ENCODE data around the gene GRID1. TPM values are rescaled to one million over a fixed set of nuclear protein-coding genes. Genes with fewer than 3 reads are reported as not detected.

Gene GRID1
- total and polyA plus RNA-seq, 10 of the 15 experiments (the other 5 are each of a cell fraction or from before 2014, with no cell fraction given), result 0.04 to 0.62 (median 0.08) TPM; not detected in 5

- Histone ChIP-seq H3K9ac (ENCODE audit: control insufficient read depth, insufficient read depth, low read length) (no peak overlapping the region), H3K4me3 (no peak overlapping the region), H3K27ac (ENCODE audit: control insufficient read depth, insufficient read depth) (no peak overlapping the region), H3K79me2 (ENCODE audit: control insufficient read depth, insufficient read depth, low read length) (no peaks in the 10 kb centered on the region), H4K20me1 (ENCODE audit: control insufficient read depth, insufficient read depth) (no peaks in the 10 kb centered on the region), H3K9me3 (replicated peaks; ENCODE audit: control insufficient read depth, insufficient read depth, low read length) (no peaks in the 10 kb centered on the region), H2AFZ (ENCODE audit: control insufficient read depth, low read depth, low read length) (no peak overlapping the region), H3K36me3 (ENCODE audit: control insufficient read depth in 2 of 2, insufficient read depth in 2 of 2, low read length in 1 of 2) (no peaks in the 10 kb centered on the region), H3K4me2 (ENCODE audit: control insufficient read depth, insufficient read depth) (no peak overlapping the region), H3K27me3 (replicated peaks in 1 of 2; ENCODE audit: control insufficient read depth in 2 of 2, insufficient read depth in 2 of 2, low read length in 1 of 2) (peaks cover 0 to 5% of the 10 kb centered on the region in 2 experiments; a peak in 3 of 4 replicates), H3K4me1 (ENCODE audit: control insufficient read depth, insufficient read depth, low read length) (no peaks in the 10 kb centered on the region)
- BruUV-seq (replicated peaks), result no TSS peak
- ChIA-PET CTCF (no interaction called here), RAD21 (ENCODE audit: unreplicated experiment) (no interaction called here), POLR2A (no interaction called here), SMC1A (ENCODE audit: uncharacterized antibody, unreplicated experiment) (interaction anchor here (0.9 kb wide), 1 partner anchor 16 kb away, joined by 3 read pairs; no protein-coding TSS in a partner anchor)
- in situ Hi-C loops (cut with MboI), result no loop called here
- intact Hi-C loops (cut with micrococcal nuclease; ENCODE audit: unreplicated experiment), result no loop called here
- no peak for FAIRE-seq
- WGBS (ENCODE audit: insufficient coverage, insufficient replicate concordance, low lambda C conversion rate, missing lambda C conversion rate), result 0% methylated on average over 4 of the region's 4 CpGs
- no peak for DNase-seq (ENCODE audit: low read depth, low spot score)
- ATAC-seq, result no peak
- no peak for TF ChIP-seq MYB (IDR thresholded peaks at IDR 0.05; ENCODE audit: borderline replicate concordance, low read depth, low read length)
- TF ChIP-seq MEF2A (IDR thresholded peaks at IDR 0.05; ENCODE audit: insufficient read depth, low read depth, low read length), result no peak
- TF ChIP-seq CBX3 (IDR thresholded peaks at IDR 0.05; ENCODE audit: borderline replicate concordance, low read depth), result no peak
- no peak for TF ChIP-seq RAD21 (IDR thresholded peaks at IDR 0.05; ENCODE audit: insufficient read depth, low read depth, low read length)
- TF ChIP-seq ZNF217 (IDR thresholded peaks at IDR 0.05), result no peak
- no peak for TF ChIP-seq CEBPZ (IDR thresholded peaks at IDR 0.05; ENCODE audit: low read depth, low read length)
- TF ChIP-seq ZNF274 (IDR thresholded peaks at IDR 0.05; ENCODE audit: insufficient read depth, insufficient read length), result no peak
- TF ChIP-seq SRF (IDR thresholded peaks at IDR 0.05; ENCODE audit: low read depth in 2 of 2, low read length in 2 of 2), result no peak
- TF ChIP-seq, protein P1, sequence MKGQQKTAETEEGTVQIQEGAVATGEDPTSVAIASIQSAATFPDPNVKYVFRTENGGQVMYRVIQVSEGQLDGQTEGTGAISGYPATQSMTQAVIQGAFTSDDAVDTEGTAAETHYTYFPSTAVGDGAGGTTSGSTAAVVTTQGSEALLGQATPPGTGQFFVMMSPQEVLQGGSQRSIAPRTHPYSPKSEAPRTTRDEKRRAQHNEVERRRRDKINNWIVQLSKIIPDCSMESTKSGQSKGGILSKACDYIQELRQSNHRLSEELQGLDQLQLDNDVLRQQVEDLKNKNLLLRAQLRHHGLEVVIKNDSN (IDR thresholded peaks at IDR 0.05; ENCODE audit: borderline replicate concordance, extremely low read length, insufficient read depth, low read depth, low read length), result no peak
- no peak for TF ChIP-seq PRDM15 (CRISPR knock-in tag; IDR thresholded peaks at IDR 0.05)
- TF ChIP-seq POLR2AphosphoS2 (IDR thresholded peaks at IDR 0.05; ENCODE audit: low read depth, low read length), result no peak
- TF ChIP-seq ZZZ3 (IDR thresholded peaks at IDR 0.05; ENCODE audit: control insufficient read depth, insufficient read length, low read depth), result no peak
- TF ChIP-seq CTCF (IDR thresholded peaks at IDR 0.05 in 2 of 3, conservative IDR thresholded peaks at IDR 0.05 in 1 of 3; ENCODE audit: control insufficient read depth in 2 of 3, extremely low read depth in 1 of 3, insufficient read depth in 1 of 3, low read depth in 3 of 3, low read length in 3 of 3), result no peak
Measured at GRCh38 chr10:86113501-86113900, 253.1 kb downstream of the GRID1 start.
